Glomerular visceral epithelial cell (primary cell): ENCODE data around the gene ZNF697.
"Not testable (repeated sequence)": the region's sequence is repeated elsewhere in the genome, so short reads cannot be mapped to it uniquely, and the experiment has no call there.

Source experiments
- DNase-seq: peaks from one replicate; pipeline ENCODE4 v3.0.0-alpha.2; 2016; ENCODE audit errors: extremely low spot score

The ZNF697 gene

GRCh38 chr1:119647734-119648619 lies at the start of gene ZNF697:
Gene ZNF697 (minus strand): TSS chr1:119648266. CDS start chr1:119626100, 22,166 bp downstream.
- DNase-seq, result peak; percentile 98

GRCh38 chr1:119697598-119697997 lies 49.5 kb upstream of the ZNF697 start:
- no peak for DNase-seq

GRCh38 chr1:119696863-119697262 lies 48.8 kb upstream of the ZNF697 start:
- not testable (repeated sequence) for DNase-seq

GRCh38 chr1:119689511-119689910 lies 41.4 kb upstream of the ZNF697 start:
- no peak for DNase-seq

GRCh38 chr1:119688810-119689209 lies 40.7 kb upstream of the ZNF697 start:
- DNase-seq, result no peak

- peak; percentile 8 for DNase-seq
These were observed 39.5 kb upstream of the ZNF697 start for GRCh38 chr1:119687434-119688079.

GRCh38 chr1:119686661-119687060 lies 38.6 kb upstream of the ZNF697 start:
- no peak for DNase-seq

- DNase-seq, result no peak
These were observed 35.8 kb upstream of the ZNF697 start for GRCh38 chr1:119683893-119684292.

GRCh38 chr1:119682141-119682540 lies 34.1 kb upstream of the ZNF697 start:
- DNase-seq, result no peak

- DNase-seq, result no peak
These were observed 33.5 kb upstream of the ZNF697 start for GRCh38 chr1:119681560-119681959.

- DNase-seq, result no peak
These were observed 32.7 kb upstream of the ZNF697 start for GRCh38 chr1:119680723-119681122.

- DNase-seq, result no peak
These were observed 32.1 kb upstream of the ZNF697 start for GRCh38 chr1:119680193-119680592.

- DNase-seq, result no peak
These were observed 31.2 kb upstream of the ZNF697 start for GRCh38 chr1:119679223-119679622.

GRCh38 chr1:119676571-119677206 lies 28.6 kb upstream of the ZNF697 start:
- DNase-seq, result no peak

- peak; percentile 83 for DNase-seq
These were observed 27.6 kb upstream of the ZNF697 start for GRCh38 chr1:119675349-119676345.

- DNase-seq, result peak; percentile 87
These were observed 26.8 kb upstream of the ZNF697 start for GRCh38 chr1:119674835-119675289.

- peak; percentile 24 for DNase-seq
These were observed 26.1 kb upstream of the ZNF697 start for GRCh38 chr1:119674111-119674526.

- DNase-seq, result no peak
These were observed 25.3 kb upstream of the ZNF697 start for GRCh38 chr1:119673171-119673940.

- no peak for DNase-seq
These were observed 22.8 kb upstream of the ZNF697 start for GRCh38 chr1:119670898-119671297.

- DNase-seq, result no peak
These were observed 19.1 kb upstream of the ZNF697 start for GRCh38 chr1:119667173-119667572.
